ENCODE measurements around the gene FOXN3.

DNA sequence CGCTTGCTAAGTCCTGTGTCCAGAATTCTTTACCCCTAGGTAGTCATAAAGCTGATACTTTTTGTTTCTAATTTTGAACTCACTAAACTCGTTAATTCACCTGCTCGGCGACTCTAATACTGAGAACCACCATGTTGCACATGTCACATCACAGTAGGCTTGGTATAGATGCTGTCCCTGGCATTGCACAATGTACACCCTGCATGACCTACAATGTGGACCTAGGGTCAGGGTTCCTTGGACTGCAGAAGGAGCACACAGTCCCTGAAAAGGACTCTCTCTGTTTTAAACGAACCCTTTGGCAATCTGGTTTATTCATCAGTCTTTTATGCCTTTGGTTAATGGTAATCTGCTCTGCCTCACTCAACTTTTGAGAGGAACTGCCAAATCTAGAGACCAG is 272.4 kb downstream of the FOXN3 start:
- TF ChIP-seq, protein P1, sequence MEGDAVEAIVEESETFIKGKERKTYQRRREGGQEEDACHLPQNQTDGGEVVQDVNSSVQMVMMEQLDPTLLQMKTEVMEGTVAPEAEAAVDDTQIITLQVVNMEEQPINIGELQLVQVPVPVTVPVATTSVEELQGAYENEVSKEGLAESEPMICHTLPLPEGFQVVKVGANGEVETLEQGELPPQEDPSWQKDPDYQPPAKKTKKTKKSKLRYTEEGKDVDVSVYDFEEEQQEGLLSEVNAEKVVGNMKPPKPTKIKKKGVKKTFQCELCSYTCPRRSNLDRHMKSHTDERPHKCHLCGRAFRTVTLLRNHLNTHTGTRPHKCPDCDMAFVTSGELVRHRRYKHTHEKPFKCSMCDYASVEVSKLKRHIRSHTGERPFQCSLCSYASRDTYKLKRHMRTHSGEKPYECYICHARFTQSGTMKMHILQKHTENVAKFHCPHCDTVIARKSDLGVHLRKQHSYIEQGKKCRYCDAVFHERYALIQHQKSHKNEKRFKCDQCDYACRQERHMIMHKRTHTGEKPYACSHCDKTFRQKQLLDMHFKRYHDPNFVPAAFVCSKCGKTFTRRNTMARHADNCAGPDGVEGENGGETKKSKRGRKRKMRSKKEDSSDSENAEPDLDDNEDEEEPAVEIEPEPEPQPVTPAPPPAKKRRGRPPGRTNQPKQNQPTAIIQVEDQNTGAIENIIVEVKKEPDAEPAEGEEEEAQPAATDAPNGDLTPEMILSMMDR (IDR thresholded peaks at IDR 0.05; ENCODE audit: insufficient read depth, low read length) = no peak
- TF ChIP-seq, protein P2, sequence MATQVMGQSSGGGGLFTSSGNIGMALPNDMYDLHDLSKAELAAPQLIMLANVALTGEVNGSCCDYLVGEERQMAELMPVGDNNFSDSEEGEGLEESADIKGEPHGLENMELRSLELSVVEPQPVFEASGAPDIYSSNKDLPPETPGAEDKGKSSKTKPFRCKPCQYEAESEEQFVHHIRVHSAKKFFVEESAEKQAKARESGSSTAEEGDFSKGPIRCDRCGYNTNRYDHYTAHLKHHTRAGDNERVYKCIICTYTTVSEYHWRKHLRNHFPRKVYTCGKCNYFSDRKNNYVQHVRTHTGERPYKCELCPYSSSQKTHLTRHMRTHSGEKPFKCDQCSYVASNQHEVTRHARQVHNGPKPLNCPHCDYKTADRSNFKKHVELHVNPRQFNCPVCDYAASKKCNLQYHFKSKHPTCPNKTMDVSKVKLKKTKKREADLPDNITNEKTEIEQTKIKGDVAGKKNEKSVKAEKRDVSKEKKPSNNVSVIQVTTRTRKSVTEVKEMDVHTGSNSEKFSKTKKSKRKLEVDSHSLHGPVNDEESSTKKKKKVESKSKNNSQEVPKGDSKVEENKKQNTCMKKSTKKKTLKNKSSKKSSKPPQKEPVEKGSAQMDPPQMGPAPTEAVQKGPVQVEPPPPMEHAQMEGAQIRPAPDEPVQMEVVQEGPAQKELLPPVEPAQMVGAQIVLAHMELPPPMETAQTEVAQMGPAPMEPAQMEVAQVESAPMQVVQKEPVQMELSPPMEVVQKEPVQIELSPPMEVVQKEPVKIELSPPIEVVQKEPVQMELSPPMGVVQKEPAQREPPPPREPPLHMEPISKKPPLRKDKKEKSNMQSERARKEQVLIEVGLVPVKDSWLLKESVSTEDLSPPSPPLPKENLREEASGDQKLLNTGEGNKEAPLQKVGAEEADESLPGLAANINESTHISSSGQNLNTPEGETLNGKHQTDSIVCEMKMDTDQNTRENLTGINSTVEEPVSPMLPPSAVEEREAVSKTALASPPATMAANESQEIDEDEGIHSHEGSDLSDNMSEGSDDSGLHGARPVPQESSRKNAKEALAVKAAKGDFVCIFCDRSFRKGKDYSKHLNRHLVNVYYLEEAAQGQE (IDR thresholded peaks at IDR 0.05; ENCODE audit: insufficient replicate concordance, low read depth) = no peak
- TF ChIP-seq POLR2AphosphoS5 (IDR thresholded peaks at IDR 0.05; ENCODE audit: low read depth) (no peak), SPI1 (IDR thresholded peaks at IDR 0.05; ENCODE audit: borderline replicate concordance, low read depth) (no peak), GABPA (IDR thresholded peaks at IDR 0.05; ENCODE audit: low read depth) (no peak)

All from HL-60 (cell line).